ENCODE data around the gene ZFP57. TPM values are rescaled to one million over a fixed set of nuclear protein-coding genes. Genes with fewer than 3 reads are reported as not detected.

Gene ZFP57
- polyA plus RNA-seq, 1 donor from 2014 or later: not detected

DNA sequence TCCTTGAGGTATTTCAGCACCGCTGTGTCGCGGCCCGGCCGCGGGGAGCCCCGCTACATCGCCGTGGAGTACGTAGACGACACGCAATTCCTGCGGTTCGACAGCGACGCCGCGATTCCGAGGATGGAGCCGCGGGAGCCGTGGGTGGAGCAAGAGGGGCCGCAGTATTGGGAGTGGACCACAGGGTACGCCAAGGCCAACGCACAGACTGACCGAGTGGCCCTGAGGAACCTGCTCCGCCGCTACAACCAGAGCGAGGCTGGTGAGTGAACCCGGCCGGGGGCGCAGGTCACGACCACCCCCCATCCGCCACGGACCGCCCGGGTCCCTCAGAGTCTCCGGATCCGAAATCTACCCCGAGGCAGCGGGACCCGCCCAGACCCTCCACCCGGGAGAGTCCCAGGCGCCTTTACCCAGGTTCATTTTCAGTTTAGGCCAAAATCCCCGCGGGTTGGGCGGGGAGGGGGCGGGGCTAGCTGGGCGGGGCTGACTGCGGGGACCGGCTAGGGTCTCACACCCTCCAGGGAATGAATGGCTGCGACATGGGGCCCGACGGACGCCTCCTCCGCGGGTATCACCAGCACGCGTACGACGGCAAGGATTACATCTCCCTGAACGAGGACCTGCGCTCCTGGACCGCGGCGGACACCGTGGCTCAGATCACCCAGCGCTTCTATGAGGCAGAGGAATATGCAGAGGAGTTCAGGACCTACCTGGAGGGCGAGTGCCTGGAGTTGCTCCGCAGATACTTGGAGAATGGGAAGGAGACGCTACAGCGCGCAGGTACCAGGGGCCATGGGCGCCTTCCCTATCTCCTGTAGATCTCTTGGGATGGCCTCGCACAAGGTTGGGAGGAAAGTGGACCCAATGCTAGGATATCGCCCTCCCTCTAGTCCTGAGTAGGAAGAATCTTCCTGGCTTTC, 43.0 kb upstream of the ZFP57 start:
- Histone ChIP-seq H3K9ac (ENCODE audit: low read length) (peak overlapping the region; percentile 5), H3K79me2 (replicated peaks; ENCODE audit: insufficient read depth, low read length) (no peaks in the 10 kb centered on the region), H4K20me1 (ENCODE audit: insufficient read depth) (no peaks in the 10 kb centered on the region), H3K9me3 (ENCODE audit: low read length) (no peaks in the 10 kb centered on the region), H3K27me3 (ENCODE audit: insufficient read depth, low read depth, low read length) (peaks cover 35% of the 10 kb centered on the region), H3K4me2 (ENCODE audit: low read length) (no peak overlapping the region), H3K9me2 (ENCODE audit: insufficient read depth, low read length) (no peaks in the 10 kb centered on the region), H3K36me3 (ENCODE audit: insufficient read depth, low read length) (no peaks in the 10 kb centered on the region), H2AFZ (ENCODE audit: low read depth, low read length) (peak overlapping the region; percentile 27), H3K4me3 (ENCODE audit: low read length) (peak overlapping the region; percentile 68), H3F3A (ENCODE audit: insufficient read depth, low read length, poor library complexity, severe bottlenecking) (no peaks in the 10 kb centered on the region), H3K27ac (ENCODE audit: low read length) (no peak overlapping the region)
- TF ChIP-seq EZH2 (IDR thresholded peaks at IDR 0.05; ENCODE audit: borderline replicate concordance, insufficient read depth, low read length, poor library complexity, severe bottlenecking) (no peak), EP300 (conservative IDR thresholded peaks at IDR 0.05; ENCODE audit: poor library complexity, severe bottlenecking) (no peak), MXI1 (conservative IDR thresholded peaks at IDR 0.05; ENCODE audit: poor library complexity, severe bottlenecking) (no peak), CTCF (IDR thresholded peaks at IDR 0.05; ENCODE audit: poor library complexity, severe bottlenecking) (no peak), SMC3 (conservative IDR thresholded peaks at IDR 0.05; ENCODE audit: poor library complexity) (no peak), POLR2AphosphoS5 (IDR thresholded peaks at IDR 0.05) (no peak), TAF1 (IDR thresholded peaks at IDR 0.05; ENCODE audit: low read depth) (no peak), RAD21 (conservative IDR thresholded peaks at IDR 0.05) (no peak)
- TF ChIP-seq, protein P1, sequence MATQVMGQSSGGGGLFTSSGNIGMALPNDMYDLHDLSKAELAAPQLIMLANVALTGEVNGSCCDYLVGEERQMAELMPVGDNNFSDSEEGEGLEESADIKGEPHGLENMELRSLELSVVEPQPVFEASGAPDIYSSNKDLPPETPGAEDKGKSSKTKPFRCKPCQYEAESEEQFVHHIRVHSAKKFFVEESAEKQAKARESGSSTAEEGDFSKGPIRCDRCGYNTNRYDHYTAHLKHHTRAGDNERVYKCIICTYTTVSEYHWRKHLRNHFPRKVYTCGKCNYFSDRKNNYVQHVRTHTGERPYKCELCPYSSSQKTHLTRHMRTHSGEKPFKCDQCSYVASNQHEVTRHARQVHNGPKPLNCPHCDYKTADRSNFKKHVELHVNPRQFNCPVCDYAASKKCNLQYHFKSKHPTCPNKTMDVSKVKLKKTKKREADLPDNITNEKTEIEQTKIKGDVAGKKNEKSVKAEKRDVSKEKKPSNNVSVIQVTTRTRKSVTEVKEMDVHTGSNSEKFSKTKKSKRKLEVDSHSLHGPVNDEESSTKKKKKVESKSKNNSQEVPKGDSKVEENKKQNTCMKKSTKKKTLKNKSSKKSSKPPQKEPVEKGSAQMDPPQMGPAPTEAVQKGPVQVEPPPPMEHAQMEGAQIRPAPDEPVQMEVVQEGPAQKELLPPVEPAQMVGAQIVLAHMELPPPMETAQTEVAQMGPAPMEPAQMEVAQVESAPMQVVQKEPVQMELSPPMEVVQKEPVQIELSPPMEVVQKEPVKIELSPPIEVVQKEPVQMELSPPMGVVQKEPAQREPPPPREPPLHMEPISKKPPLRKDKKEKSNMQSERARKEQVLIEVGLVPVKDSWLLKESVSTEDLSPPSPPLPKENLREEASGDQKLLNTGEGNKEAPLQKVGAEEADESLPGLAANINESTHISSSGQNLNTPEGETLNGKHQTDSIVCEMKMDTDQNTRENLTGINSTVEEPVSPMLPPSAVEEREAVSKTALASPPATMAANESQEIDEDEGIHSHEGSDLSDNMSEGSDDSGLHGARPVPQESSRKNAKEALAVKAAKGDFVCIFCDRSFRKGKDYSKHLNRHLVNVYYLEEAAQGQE (IDR thresholded peaks at IDR 0.05; ENCODE audit: borderline replicate concordance): no peak

DNA sequence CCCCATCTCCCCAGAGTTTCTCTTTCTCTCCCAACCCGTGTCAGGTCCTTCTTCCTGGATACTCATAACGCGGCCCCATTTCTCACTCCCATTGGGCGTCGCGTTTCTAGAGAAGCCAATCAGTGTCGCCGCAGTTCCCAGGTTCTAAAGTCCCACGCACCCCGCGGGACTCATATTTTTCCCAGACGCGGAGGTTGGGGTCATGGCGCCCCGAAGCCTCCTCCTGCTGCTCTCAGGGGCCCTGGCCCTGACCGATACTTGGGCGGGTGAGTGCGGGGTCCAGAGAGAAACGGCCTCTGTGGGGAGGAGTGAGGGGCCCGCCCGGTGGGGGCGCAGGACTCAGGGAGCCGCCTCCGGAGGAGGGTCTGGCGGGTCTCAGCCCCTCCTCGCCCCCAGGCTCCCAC, 42.3 kb upstream of the ZFP57 start, which contains the start of gene HLA-F:
TSS of gene HLA-F (plus strand) at position 173 of the 404 bp plus-strand sequence. CDS start at position 203, 30 bp downstream.
- Histone ChIP-seq H3K36me3 (ENCODE audit: insufficient read depth, low read length) (no peaks in the 10 kb centered on the region), H3K9me2 (ENCODE audit: insufficient read depth, low read length) (no peaks in the 10 kb centered on the region), H2AFZ (ENCODE audit: low read depth, low read length) (peak within 1 kb of the TSS; percentile 27), H3K4me2 (ENCODE audit: low read length) (no peak within 1 kb of the TSS), H3K9ac (ENCODE audit: low read length) (peak within 1 kb of the TSS; percentile 5), H3K27ac (ENCODE audit: low read length) (no peak within 1 kb of the TSS), H3F3A (ENCODE audit: insufficient read depth, low read length, poor library complexity, severe bottlenecking) (no peaks in the 10 kb centered on the region), H3K79me2 (replicated peaks; ENCODE audit: insufficient read depth, low read length) (no peaks in the 10 kb centered on the region), H3K4me3 (ENCODE audit: low read length) (peak within 1 kb of the TSS; percentile 68), H3K27me3 (ENCODE audit: insufficient read depth, low read depth, low read length) (peaks cover 35% of the 10 kb centered on the region), H3K9me3 (ENCODE audit: low read length) (no peaks in the 10 kb centered on the region), H4K20me1 (ENCODE audit: insufficient read depth) (no peaks in the 10 kb centered on the region)
- TF ChIP-seq RAD21 (conservative IDR thresholded peaks at IDR 0.05): no peak

All from neural cell (in vitro differentiated cells).